GM19455 (cell line): Measurements from ENCODE around the gene MRPL10.
A peak's percentile ranks its signal among the peaks of the same experiment; 100 is the strongest.

Source experiments
- ATAC-seq: cut with Tn5 transposase; IDR thresholded peaks from one replicate; pipeline ENCODE4 v1.9.1; 2021; ENCODE audit not compliant: unreplicated experiment

Gene MRPL10

GRCh38 chr17:47840001-47840741 is 8.8 kb upstream of the MRPL10 start:
- no peak for ATAC-seq

- no peak for ATAC-seq
These were observed 7.7 kb upstream of the MRPL10 start for GRCh38 chr17:47839071-47839470.

- ATAC-seq: no peak
These were observed 7.3 kb upstream of the MRPL10 start for GRCh38 chr17:47838636-47839035.

- ATAC-seq: no peak
These were observed 6.2 kb upstream of the MRPL10 start for GRCh38 chr17:47837401-47838039.

GRCh38 chr17:47836601-47837000 is 5.3 kb upstream of the MRPL10 start:
- ATAC-seq: no peak

GRCh38 chr17:47834756-47835155 is 3.4 kb upstream of the MRPL10 start:
- no peak for ATAC-seq

GRCh38 chr17:47831934-47832327 is 590 bp upstream of the MRPL10 start:
- ATAC-seq: no peak

GRCh38 chr17:47830396-47831002 is 842 bp downstream of the MRPL10 start:
- ATAC-seq: no peak

- ATAC-seq: no peak
These were observed 1.5 kb downstream of the MRPL10 start for GRCh38 chr17:47829870-47830269.

GRCh38 chr17:47823519-47823918 is 7.8 kb downstream of the MRPL10 start:
- no peak for ATAC-seq

GRCh38 chr17:47822785-47823184 is 8.6 kb downstream of the MRPL10 start:
- no peak for ATAC-seq

GRCh38 chr17:47821424-47822391 is 9.6 kb downstream of the MRPL10 start, which contains the start of gene OSBPL7:
TSS of gene OSBPL7 (minus strand) at chr17:47821794. CDS start at chr17:47820278, 1,516 bp downstream.
- peak; percentile 75 for ATAC-seq

GRCh38 chr17:47821031-47821423 is 10.3 kb downstream of the MRPL10 start:
- ATAC-seq: no peak

- no peak for ATAC-seq
These were observed 11.1 kb downstream of the MRPL10 start for GRCh38 chr17:47820033-47820789.

- no peak for ATAC-seq
These were observed 11.9 kb downstream of the MRPL10 start for GRCh38 chr17:47819475-47819874.

- no peak for ATAC-seq
These were observed 13.2 kb downstream of the MRPL10 start for GRCh38 chr17:47818002-47818695.

- no peak for ATAC-seq
These were observed 14.4 kb downstream of the MRPL10 start for GRCh38 chr17:47816947-47817346.

GRCh38 chr17:47816111-47816735 is 15.1 kb downstream of the MRPL10 start:
- ATAC-seq: no peak
